NCI-H2081 treated with DMSO at 0.1 percent for 48 hours (cell line): ENCODE data around the gene OR2M7.
"Not testable (repeated sequence)": the region's sequence is repeated elsewhere in the genome, so short reads cannot be mapped to it uniquely, and the experiment has no call there.

Experiments used
- DNase-seq: peaks from one replicate; lab custom pipeline; 2025; lab: John Stamatoyannopoulos, UW

The OR2M7 gene

DNA sequence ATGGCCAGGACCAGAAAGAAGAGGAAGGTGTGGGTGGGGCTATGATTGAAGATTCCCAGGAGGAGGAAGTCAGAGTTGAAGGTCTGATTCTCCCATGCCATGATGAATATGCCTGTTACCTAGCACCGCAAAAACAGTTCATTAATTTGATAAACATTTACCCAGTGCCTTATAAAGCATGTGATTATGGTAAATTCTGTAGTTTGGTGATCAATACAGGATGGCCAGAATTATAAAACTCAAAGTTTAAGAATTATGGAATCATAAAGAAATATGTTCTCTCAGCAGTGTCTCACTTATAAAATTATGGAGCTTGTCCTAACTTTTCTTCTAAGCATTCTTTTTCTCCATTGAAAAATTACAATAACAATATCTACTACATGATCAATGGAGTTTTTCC lies at the start of gene OR2M7:
Gene OR2M7, minus strand, starts transcription at position 101 of the 400 bp plus-strand sequence. Its CDS starts 0 bp downstream, at position 101.
- no peak for DNase-seq

DNA sequence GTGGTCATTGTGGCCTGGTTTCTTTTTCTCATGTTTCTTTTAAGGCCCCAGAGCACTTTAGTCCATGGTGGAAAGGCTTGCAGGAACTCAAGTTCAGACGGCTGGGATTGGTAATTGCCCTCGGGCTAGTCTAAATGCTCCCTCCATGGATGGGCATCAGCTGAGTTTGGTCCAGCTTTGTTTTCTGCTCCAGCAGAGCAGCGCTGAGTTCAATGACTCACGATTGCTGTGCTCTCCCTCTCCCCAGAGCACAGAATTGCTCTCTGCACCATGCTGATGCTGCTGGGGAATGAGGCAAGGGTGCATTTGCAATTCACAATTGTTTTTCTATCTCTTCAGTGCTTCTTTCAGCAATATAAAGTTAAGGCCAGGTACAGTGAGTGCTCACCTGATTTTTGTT lies 49.4 kb upstream of the OR2M7 start:
- DNase-seq: no peak

DNA sequence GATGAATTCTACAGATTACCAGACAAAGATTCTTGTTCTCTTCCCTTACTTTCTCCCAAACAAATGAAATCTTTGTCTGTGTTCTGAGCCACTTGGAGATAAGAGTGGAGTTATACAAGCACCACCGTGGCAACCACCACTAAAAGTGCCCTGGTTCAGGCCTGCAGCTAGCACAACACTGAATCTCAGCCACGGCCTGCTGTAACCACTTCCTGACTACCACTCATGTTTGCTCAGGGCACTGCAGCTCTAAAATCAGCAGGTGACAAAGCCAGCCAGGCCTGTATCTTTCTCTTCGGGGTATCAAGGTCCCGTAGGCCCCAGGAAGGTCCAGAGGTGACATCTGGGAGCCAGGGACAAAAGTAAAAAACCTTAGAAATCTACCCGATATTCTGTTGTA lies 48.0 kb upstream of the OR2M7 start:
- DNase-seq: no peak

- no peak for DNase-seq
Measured at GRCh38 chr1:248366609-248367008, 42.2 kb upstream of the OR2M7 start.

DNA sequence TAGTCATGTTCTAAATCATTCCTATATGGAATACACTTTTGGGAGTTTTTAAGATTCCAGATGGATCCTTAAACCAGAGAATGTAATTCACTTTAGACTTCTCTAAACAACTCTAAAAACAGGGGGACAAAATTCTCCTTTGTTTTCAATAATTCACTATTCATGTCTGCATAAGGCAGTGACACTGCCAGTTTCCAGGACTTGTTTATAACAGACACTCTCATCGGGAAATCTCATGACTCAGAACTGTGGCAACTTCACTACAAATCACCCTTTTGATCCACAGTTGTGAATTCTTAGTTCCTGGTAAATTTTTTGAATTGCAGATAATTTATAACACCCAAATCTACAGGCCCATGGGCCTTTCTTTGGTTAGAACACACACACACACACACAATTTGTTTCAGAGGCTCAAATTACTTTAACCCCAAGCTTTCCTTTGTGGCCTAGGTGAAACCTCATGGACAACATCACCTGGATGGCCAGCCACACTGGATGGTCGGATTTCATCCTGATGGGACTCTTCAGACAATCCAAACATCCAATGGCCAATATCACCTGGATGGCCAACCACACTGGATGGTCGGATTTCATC lies 36.9 kb upstream of the OR2M7 start, which contains the start of gene OR2T4:
Gene OR2T4, plus strand, starts transcription at position 545 of the 595 bp plus-strand sequence. Its CDS starts 0 bp downstream, at position 545.
- DNase-seq: no peak

GRCh38 chr1:248359415-248359814 lies 35.0 kb upstream of the OR2M7 start:
- no peak for DNase-seq

DNA sequence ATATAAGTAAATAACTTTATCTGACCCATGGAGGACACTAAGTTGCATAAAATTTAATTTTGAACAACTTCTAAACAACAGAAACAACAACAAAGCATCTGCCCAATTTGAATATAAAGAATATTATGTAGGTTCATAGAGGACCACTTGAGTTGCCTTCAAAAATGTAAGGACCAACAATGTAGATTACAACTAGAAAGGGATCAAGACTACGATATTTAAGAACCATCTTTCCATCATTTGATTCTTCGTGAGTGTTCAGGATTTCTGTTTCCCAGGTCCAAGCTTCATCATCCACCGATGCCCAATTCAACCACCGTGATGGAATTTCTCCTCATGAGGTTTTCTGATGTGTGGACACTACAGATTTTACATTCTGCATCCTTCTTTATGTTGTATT lies 24.1 kb upstream of the OR2M7 start, which contains the start of gene OR14C36:
Gene OR14C36, plus strand, starts transcription at position 301 of the 400 bp plus-strand sequence. Its CDS starts 0 bp downstream, at position 301.
- DNase-seq: no peak

DNA sequence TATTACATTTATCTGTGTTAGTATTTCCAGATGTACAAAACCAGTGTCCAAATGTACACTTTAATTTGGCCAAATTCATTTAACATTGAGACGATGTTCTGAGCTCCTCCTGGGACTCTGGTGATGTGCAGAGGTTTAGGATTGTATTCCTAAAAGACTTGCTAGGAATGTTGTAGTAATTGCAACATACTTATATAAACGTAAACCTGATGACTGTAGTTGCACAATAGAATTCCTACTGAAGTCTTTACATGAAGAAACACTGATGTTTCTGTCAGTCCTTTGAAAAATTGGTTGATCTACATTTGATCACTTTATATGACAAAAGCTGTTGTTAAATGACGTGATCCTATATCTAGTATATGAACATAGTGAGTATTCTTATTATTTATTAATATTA lies 19.1 kb upstream of the OR2M7 start:
- no peak for DNase-seq

DNA sequence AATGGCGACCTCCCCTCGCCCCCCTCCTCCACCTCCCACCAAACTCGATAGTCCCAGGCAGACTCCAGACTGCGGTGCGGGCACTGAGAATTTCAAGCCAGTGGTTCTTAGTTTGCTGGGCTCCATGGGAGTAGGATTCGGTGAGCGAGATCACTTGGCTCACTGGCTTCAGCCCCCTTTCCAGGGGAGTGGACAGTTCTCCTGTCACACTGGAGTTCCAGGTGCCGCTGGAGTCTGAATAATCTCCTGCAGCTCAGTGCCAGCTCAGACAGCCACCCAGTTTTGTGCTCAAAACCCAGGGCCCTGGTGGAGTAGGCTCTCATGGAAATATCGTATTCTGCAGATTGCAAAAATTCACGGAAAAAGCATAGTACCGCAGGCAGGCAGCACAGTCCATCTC lies 7.6 kb downstream of the OR2M7 start:
- no peak for DNase-seq

- DNase-seq: not testable (repeated sequence)
Measured at GRCh38 chr1:248306740-248307139, 17.6 kb downstream of the OR2M7 start.

DNA sequence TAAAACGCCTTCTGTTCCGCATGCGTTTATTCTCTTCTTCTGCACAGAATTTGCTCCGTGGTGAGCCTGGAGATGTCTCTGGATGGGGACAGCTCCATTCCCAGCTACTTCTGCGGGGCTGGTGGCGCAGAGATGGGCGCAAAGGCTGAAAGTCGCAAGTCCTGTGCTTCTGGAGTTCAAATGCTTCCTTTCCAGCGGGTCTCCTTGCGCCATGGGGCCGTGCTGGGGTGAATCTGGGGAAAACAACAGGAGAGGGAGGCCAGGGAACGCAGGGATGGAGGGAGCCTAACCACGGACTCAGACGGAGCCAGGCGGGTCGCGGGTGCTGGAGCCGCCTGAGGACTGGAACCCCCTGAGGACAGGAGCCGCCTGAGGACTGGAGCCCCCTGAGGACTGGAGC lies 18.3 kb downstream of the OR2M7 start:
- DNase-seq: no peak

DNA sequence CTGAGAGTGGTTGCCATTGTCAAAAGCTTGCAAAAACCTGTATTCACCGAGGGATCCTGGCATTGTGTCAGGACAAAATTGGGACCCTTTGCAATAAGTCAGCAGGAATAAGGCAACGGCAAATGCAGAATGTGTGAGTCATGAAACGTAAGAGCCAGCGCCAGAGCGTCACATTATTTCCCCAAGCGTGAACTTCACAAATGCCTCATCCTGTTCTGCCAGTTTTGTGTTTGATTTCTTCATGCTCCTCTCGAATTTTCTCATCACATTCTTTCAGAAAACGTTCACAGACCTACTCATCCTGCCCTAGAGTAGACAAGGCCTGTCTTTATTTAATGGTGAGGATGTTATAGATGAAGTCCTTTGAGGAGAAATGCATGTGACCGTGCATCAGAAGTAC lies 18.7 kb downstream of the OR2M7 start:
- not testable (repeated sequence) for DNase-seq

DNA sequence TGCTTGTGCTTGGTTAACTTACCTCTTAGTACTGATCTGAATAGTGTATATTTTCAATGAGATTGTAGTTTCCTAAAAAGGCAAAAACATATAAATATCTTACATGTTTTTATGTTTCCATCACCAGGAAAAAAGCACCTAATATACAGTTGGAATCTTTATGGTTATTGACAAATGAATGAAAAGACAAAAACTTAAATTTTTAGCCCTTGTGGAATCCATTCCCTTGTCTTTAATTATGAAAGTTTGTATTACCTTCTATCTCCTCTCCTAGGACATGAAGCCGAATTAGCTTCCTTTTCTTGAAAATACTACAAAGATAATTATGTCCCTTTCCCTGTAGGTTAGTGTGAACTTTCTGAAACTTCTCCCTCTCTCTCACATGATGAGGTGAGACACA lies 21.0 kb downstream of the OR2M7 start, which contains the start of gene OR2T12:
Gene OR2T12, minus strand, starts transcription at position 101 of the 400 bp plus-strand sequence. CDS start 7,846 bp downstream, outside the sequence.
- DNase-seq: no peak

GRCh38 chr1:248288391-248288790 lies 36.0 kb downstream of the OR2M7 start:
- DNase-seq: no peak

GRCh38 chr1:248277876-248278275 lies 46.5 kb downstream of the OR2M7 start, which contains the start of gene OR2T33:
TSS of gene OR2T33 (minus strand) at chr1:248277976. CDS start at chr1:248273814, 4,162 bp downstream.
- DNase-seq: no peak
